ENCODE data around the gene POU5F1. TPM values are rescaled to one million over a fixed set of nuclear protein-coding genes. Genes with fewer than 3 reads are reported as not detected.
A peak's percentile ranks its signal among the peaks of the same experiment; 100 is the strongest.

The POU5F1 gene
- total RNA-seq, 4 donors from 2014 or later: 0.67 to 2.8 (median 1.8) TPM; not detected in 1

DNA sequence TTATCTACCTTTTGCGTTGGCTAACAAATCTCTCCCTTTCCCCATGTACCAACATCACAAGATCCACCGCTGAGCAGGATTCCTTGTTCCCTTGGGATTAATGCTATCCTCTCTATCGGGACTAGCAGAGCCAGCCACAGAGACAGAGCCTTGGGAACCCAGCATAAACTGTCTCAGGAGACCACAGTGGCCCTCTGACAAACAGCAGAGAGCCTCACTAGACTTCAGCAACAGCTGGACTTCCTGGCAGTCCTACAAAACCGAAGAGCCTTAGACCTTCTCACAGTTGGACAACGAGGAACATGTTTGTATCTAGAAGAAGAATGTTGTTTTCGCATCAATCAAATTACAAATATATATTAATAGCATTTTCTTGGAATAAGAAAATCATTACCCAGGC lies 39.6 kb upstream of the POU5F1 start:
- no peaks in the 10 kb centered on the region for H3K36me3 ChIP-seq
- no peak overlapping the region for H3K4me3 ChIP-seq
- intact Hi-C loops (cut with DNase I; ENCODE audit: low total_unique reads): no loop called here
- no peak for TF ChIP-seq POLR2A (IDR thresholded peaks at IDR 0.05)
- TF ChIP-seq, protein P1, sequence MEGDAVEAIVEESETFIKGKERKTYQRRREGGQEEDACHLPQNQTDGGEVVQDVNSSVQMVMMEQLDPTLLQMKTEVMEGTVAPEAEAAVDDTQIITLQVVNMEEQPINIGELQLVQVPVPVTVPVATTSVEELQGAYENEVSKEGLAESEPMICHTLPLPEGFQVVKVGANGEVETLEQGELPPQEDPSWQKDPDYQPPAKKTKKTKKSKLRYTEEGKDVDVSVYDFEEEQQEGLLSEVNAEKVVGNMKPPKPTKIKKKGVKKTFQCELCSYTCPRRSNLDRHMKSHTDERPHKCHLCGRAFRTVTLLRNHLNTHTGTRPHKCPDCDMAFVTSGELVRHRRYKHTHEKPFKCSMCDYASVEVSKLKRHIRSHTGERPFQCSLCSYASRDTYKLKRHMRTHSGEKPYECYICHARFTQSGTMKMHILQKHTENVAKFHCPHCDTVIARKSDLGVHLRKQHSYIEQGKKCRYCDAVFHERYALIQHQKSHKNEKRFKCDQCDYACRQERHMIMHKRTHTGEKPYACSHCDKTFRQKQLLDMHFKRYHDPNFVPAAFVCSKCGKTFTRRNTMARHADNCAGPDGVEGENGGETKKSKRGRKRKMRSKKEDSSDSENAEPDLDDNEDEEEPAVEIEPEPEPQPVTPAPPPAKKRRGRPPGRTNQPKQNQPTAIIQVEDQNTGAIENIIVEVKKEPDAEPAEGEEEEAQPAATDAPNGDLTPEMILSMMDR (IDR thresholded peaks at IDR 0.05): no peak
- no peaks in the 10 kb centered on the region for H3K4me1 ChIP-seq
- DNase-seq: no peak
- H3K9me3 ChIP-seq: no peaks in the 10 kb centered on the region
- H3K27ac ChIP-seq: no peak overlapping the region
- no peaks in the 10 kb centered on the region for H3K27me3 ChIP-seq

DNA sequence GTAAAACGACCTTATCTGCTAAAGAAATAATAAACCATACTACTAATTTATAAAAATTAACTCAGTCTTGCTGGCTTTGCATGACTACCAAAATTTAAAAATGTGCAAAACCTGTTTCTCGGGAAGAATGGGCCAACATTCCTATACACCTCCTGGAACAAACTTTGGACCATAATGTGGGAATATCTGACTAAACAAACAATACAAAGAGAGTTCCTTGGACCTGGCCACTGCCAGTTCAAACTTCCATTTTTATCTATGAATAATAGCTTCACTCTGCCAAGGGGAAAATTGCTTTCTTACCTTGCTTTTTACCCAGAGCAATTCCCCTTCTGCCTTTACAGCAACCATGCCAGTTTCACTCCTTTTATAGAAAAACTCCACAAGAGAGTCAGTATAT lies 38.7 kb upstream of the POU5F1 start:
- Histone ChIP-seq H3K4me1 (no peaks in the 10 kb centered on the region), H3K36me3 (no peaks in the 10 kb centered on the region), H3K27ac (no peak overlapping the region), H3K9me3 (no peaks in the 10 kb centered on the region), H3K4me3 (no peak overlapping the region), H3K27me3 (no peaks in the 10 kb centered on the region)
- no peak for TF ChIP-seq POLR2A (IDR thresholded peaks at IDR 0.05)
- TF ChIP-seq, protein P1 (IDR thresholded peaks at IDR 0.05): no peak
- intact Hi-C loops (cut with DNase I; ENCODE audit: low total_unique reads): no loop called here
- DNase-seq: no peak

DNA sequence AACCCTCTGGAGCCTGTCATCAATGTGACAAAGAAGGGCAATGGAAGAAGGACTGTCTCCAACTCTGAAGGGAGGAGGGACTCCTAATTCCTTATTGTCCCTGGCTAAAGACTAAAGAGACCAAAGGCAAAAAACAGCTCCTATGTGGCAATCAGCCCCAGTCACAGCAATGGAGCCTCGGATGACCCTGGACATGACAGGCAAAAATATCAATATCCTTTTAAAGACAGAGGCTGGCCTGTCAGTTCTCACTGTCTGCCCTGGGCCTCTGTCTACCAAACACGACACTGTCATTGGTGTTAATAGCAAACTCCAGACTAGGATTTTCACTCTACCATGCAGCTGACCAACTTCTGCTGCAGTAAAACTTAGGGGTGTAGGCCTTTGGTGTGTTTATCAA lies 38.0 kb upstream of the POU5F1 start:
- Histone ChIP-seq H3K27ac (no peak overlapping the region), H3K27me3 (no peaks in the 10 kb centered on the region), H3K36me3 (no peaks in the 10 kb centered on the region), H3K4me1 (no peaks in the 10 kb centered on the region), H3K9me3 (no peaks in the 10 kb centered on the region), H3K4me3 (no peak overlapping the region)
- no peak for DNase-seq
- intact Hi-C loops (cut with DNase I; ENCODE audit: low total_unique reads): no loop called here
- TF ChIP-seq, protein P1 (IDR thresholded peaks at IDR 0.05): no peak

DNA sequence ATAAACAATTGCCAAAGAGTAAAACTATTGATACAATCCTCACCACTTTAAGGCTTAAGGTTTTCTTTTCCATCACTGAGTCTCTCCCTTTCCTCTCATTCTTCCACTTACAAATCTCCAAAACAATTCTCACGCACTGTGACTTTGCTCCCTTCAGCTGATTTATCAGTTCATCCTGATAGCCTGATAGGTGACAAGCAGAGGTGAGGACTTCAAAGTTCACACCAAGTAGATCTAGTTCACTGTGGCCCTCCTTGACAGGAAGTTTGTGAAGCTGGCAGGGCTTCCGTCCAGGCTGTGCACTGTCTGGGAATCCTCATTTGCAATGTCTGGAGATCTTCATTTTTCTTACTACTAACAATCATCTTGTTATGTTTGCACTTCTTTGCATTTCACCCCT lies 35.2 kb upstream of the POU5F1 start:
- no peak for DNase-seq
- no peaks in the 10 kb centered on the region for H3K9me3 ChIP-seq
- H3K27me3 ChIP-seq: no peaks in the 10 kb centered on the region
- TF ChIP-seq, protein P1 (IDR thresholded peaks at IDR 0.05): no peak
- TF ChIP-seq POLR2A (IDR thresholded peaks at IDR 0.05): no peak
- H3K4me3 ChIP-seq: no peak overlapping the region
- no peaks in the 10 kb centered on the region for H3K36me3 ChIP-seq
- intact Hi-C loops (cut with DNase I; ENCODE audit: low total_unique reads): no loop called here
- H3K27ac ChIP-seq: no peak overlapping the region
- H3K4me1 ChIP-seq: peaks cover 6% of the 10 kb centered on the region in 2 donors

DNA sequence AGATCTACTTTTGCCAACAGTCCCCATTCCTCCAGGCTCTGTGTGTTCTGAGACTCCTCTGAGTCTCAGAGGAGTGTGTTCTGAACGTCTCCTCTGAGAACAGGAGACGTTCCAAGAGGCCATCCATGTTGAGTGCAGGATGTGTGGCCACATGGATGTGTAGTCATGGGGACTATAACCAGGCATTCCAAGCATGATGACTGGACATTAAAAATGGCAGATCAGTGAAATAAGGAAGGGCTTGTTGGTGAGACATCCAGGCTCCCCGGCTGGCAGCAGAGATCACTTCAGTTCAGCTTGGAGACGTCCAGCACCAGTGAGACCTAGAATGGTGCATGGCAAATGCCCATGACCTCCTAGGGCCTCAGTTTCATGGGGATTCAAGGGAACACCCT lies 34.3 kb upstream of the POU5F1 start:
- intact Hi-C loops (cut with DNase I; ENCODE audit: low total_unique reads): no loop called here
- Histone ChIP-seq H3K9me3 (no peaks in the 10 kb centered on the region), H3K4me3 (no peak overlapping the region), H3K36me3 (no peaks in the 10 kb centered on the region), H3K4me1 (peaks cover 6% of the 10 kb centered on the region in 2 donors), H3K27ac (peak overlapping the region; percentile 83 to 94), H3K27me3 (no peaks in the 10 kb centered on the region)
- no peak for TF ChIP-seq POLR2A (IDR thresholded peaks at IDR 0.05)
- TF ChIP-seq, protein P1 (IDR thresholded peaks at IDR 0.05): no peak
- DNase-seq: no peak

Data from uterus (tissue), 4 donors.